Myocyte (in vitro differentiated cells): ENCODE results near the gene BIN1. TPM values are rescaled to one million over a fixed set of nuclear protein-coding genes. Genes with fewer than 3 reads are reported as not detected.

Experiments
- DNase-seq: peaks from one replicate; pipeline ENCODE4 v3.0.0-alpha.2; 2012; ENCODE audit warnings: low read depth
- total RNA-seq: library from RNA; depleted of rRNA; stranded (reverse); fragments of >200 nt; gene quantifications from 2 replicates; pipeline ENCODE4 v1.2.3, GENCODE V29; 2014

BIN1 gene
- total RNA-seq, 1 donor from 2014 or later: 3,208 TPM

- no peak for DNase-seq
Measured at GRCh38 chr2:127091886-127092285, 15.1 kb downstream of the BIN1 start.

GRCh38 chr2:127091148-127091547 is 15.8 kb downstream of the BIN1 start:
- DNase-seq: peak; percentile 50

GRCh38 chr2:127090281-127091120 is 16.5 kb downstream of the BIN1 start:
- DNase-seq: peak; percentile 99

- DNase-seq: peak; percentile 89
Measured at GRCh38 chr2:127089478-127090235, 17.3 kb downstream of the BIN1 start.

GRCh38 chr2:127088706-127089105 is 18.2 kb downstream of the BIN1 start:
- peak; percentile 41 for DNase-seq

- DNase-seq: peak; percentile 88
Measured at GRCh38 chr2:127087791-127088495, 19.0 kb downstream of the BIN1 start.

- DNase-seq: peak; percentile 62
Measured at GRCh38 chr2:127086990-127087790, 19.8 kb downstream of the BIN1 start.

- DNase-seq: peak; percentile 87
Measured at GRCh38 chr2:127085317-127085681, 21.7 kb downstream of the BIN1 start.

- peak; percentile 95 for DNase-seq
Measured at GRCh38 chr2:127084611-127085316, 22.2 kb downstream of the BIN1 start.

- DNase-seq: peak; percentile 99
Measured at GRCh38 chr2:127083819-127084503, 23.0 kb downstream of the BIN1 start.

GRCh38 chr2:127082974-127083373 is 24.0 kb downstream of the BIN1 start:
- no peak for DNase-seq

- peak; percentile 80 for DNase-seq
Measured at GRCh38 chr2:127081826-127082633, 24.9 kb downstream of the BIN1 start.

- DNase-seq: peak; percentile 96
Measured at GRCh38 chr2:127080938-127081755, 25.8 kb downstream of the BIN1 start.

- no peak for DNase-seq
Measured at GRCh38 chr2:127080226-127080937, 26.6 kb downstream of the BIN1 start.

GRCh38 chr2:127079358-127079920 is 27.5 kb downstream of the BIN1 start:
- DNase-seq: peak; percentile 56

- DNase-seq: peak; percentile 64
Measured at GRCh38 chr2:127078666-127079270, 28.2 kb downstream of the BIN1 start.
